ENCODE measurements around the gene STAP2.
"Not testable (repeated sequence)": the region's sequence is repeated elsewhere in the genome, so short reads cannot be mapped to it uniquely, and the experiment has no call there.

The STAP2 gene

GRCh38 chr19:4357095-4357797 is 18.6 kb upstream of the STAP2 start:
- Histone ChIP-seq H3K36me3 (ENCODE audit: insufficient read depth, low read length) (no peaks in the 10 kb centered on the region; the same call in 1 of the 2 replicates), H3K9me3 (ENCODE audit: control insufficient read depth, insufficient read depth, low read length) (no peaks in the 10 kb centered on the region), H3K9ac (ENCODE audit: low read depth, low read length) (no peak overlapping the region), H3K4me1 (ENCODE audit: insufficient read depth, low read length) (no peaks in the 10 kb centered on the region; the same call in 1 of the 2 replicates)

- Histone ChIP-seq H3K36me3 (ENCODE audit: insufficient read depth, low read length) (no peaks in the 10 kb centered on the region; the same call in 1 of the 2 replicates), H3K9me3 (ENCODE audit: control insufficient read depth, insufficient read depth, low read length) (no peaks in the 10 kb centered on the region), H3K4me1 (ENCODE audit: insufficient read depth, low read length) (no peaks in the 10 kb centered on the region), H3K9ac (ENCODE audit: low read depth, low read length) (no peak overlapping the region)
Observed at GRCh38 chr19:4354897-4355296, 16.3 kb upstream of the STAP2 start.

GRCh38 chr19:4354282-4354681 is 15.7 kb upstream of the STAP2 start:
- Histone ChIP-seq H3K36me3 (ENCODE audit: insufficient read depth, low read length) (no peaks in the 10 kb centered on the region; the same call in 1 of the 2 replicates), H3K9me3 (ENCODE audit: control insufficient read depth, insufficient read depth, low read length) (no peaks in the 10 kb centered on the region), H3K9ac (ENCODE audit: low read depth, low read length) (no peak overlapping the region), H3K4me1 (ENCODE audit: insufficient read depth, low read length) (no peaks in the 10 kb centered on the region)

GRCh38 chr19:4352701-4353121 is 14.1 kb upstream of the STAP2 start:
- H3K9me3 ChIP-seq (ENCODE audit: control insufficient read depth, insufficient read depth, low read length), result no peaks in the 10 kb centered on the region
- H3K9ac ChIP-seq (ENCODE audit: low read depth, low read length), result no peak overlapping the region
- H3K4me1 ChIP-seq (ENCODE audit: insufficient read depth, low read length), result no peaks in the 10 kb centered on the region
- no peaks in the 10 kb centered on the region for H3K36me3 ChIP-seq (ENCODE audit: insufficient read depth, low read length)

GRCh38 chr19:4350726-4351125 is 12.1 kb upstream of the STAP2 start:
- H3K9ac ChIP-seq (ENCODE audit: low read depth, low read length), result no peak overlapping the region
- H3K36me3 ChIP-seq (ENCODE audit: insufficient read depth, low read length), result no peaks in the 10 kb centered on the region
- no peaks in the 10 kb centered on the region for H3K9me3 ChIP-seq (ENCODE audit: control insufficient read depth, insufficient read depth, low read length)
- H3K4me1 ChIP-seq (ENCODE audit: insufficient read depth, low read length), result no peaks in the 10 kb centered on the region

- no peaks in the 10 kb centered on the region for H3K36me3 ChIP-seq (ENCODE audit: insufficient read depth, low read length)
- no peaks in the 10 kb centered on the region for H3K4me1 ChIP-seq (ENCODE audit: insufficient read depth, low read length)
- no peak overlapping the region for H3K9ac ChIP-seq (ENCODE audit: low read depth, low read length)
- H3K9me3 ChIP-seq (ENCODE audit: control insufficient read depth, insufficient read depth, low read length), result no peaks in the 10 kb centered on the region
Observed at GRCh38 chr19:4350111-4350510, 11.5 kb upstream of the STAP2 start.

GRCh38 chr19:4349225-4349624 is 10.6 kb upstream of the STAP2 start:
- not testable (repeated sequence) for H3K36me3 ChIP-seq (ENCODE audit: insufficient read depth, low read length); H3K9ac ChIP-seq (ENCODE audit: low read depth, low read length); H3K9me3 ChIP-seq (ENCODE audit: control insufficient read depth, insufficient read depth, low read length); H3K4me1 ChIP-seq (ENCODE audit: insufficient read depth, low read length)

- Histone ChIP-seq H3K9ac (ENCODE audit: low read depth, low read length) (no peak overlapping the region), H3K4me1 (ENCODE audit: insufficient read depth, low read length) (no peaks in the 10 kb centered on the region), H3K36me3 (ENCODE audit: insufficient read depth, low read length) (no peaks in the 10 kb centered on the region), H3K9me3 (ENCODE audit: control insufficient read depth, insufficient read depth, low read length) (no peaks in the 10 kb centered on the region)
Observed at GRCh38 chr19:4347521-4347920, 8.9 kb upstream of the STAP2 start.

- Histone ChIP-seq H3K9me3 (ENCODE audit: control insufficient read depth, insufficient read depth, low read length) (no peaks in the 10 kb centered on the region), H3K9ac (ENCODE audit: low read depth, low read length) (no peak overlapping the region), H3K36me3 (ENCODE audit: insufficient read depth, low read length) (no peaks in the 10 kb centered on the region), H3K4me1 (ENCODE audit: insufficient read depth, low read length) (no peaks in the 10 kb centered on the region)
Observed at GRCh38 chr19:4346020-4346383, 7.4 kb upstream of the STAP2 start.

- Histone ChIP-seq H3K36me3 (ENCODE audit: insufficient read depth, low read length) (no peaks in the 10 kb centered on the region), H3K9ac (ENCODE audit: low read depth, low read length) (no peak overlapping the region), H3K9me3 (ENCODE audit: control insufficient read depth, insufficient read depth, low read length) (no peaks in the 10 kb centered on the region), H3K4me1 (ENCODE audit: insufficient read depth, low read length) (no peaks in the 10 kb centered on the region)
Observed at GRCh38 chr19:4345342-4346019, 6.9 kb upstream of the STAP2 start.

GRCh38 chr19:4343370-4344307 is 5.0 kb upstream of the STAP2 start, which contains the start of gene MPND:
TSS of gene MPND (plus strand) at chr19:4343562. CDS start at chr19:4343594, 32 bp downstream.
- no peaks in the 10 kb centered on the region for H3K4me1 ChIP-seq (ENCODE audit: insufficient read depth, low read length)
- H3K9ac ChIP-seq (ENCODE audit: low read depth, low read length), result peak within 1 kb of the TSS; percentile 90
- no peaks in the 10 kb centered on the region for H3K36me3 ChIP-seq (ENCODE audit: insufficient read depth, low read length)
- H3K9me3 ChIP-seq (ENCODE audit: control insufficient read depth, insufficient read depth, low read length), result no peaks in the 10 kb centered on the region

GRCh38 chr19:4342615-4343369 is 4.2 kb upstream of the STAP2 start:
- H3K4me1 ChIP-seq (ENCODE audit: insufficient read depth, low read length), result no peaks in the 10 kb centered on the region
- H3K9ac ChIP-seq (ENCODE audit: low read depth, low read length), result peak overlapping the region; percentile 90
- no peaks in the 10 kb centered on the region for H3K9me3 ChIP-seq (ENCODE audit: control insufficient read depth, insufficient read depth, low read length)
- no peaks in the 10 kb centered on the region for H3K36me3 ChIP-seq (ENCODE audit: insufficient read depth, low read length)

GRCh38 chr19:4342314-4342614 is 3.6 kb upstream of the STAP2 start:
- H3K9ac ChIP-seq (ENCODE audit: low read depth, low read length), result peak overlapping the region; percentile 90
- no peaks in the 10 kb centered on the region for H3K4me1 ChIP-seq (ENCODE audit: insufficient read depth, low read length)
- H3K9me3 ChIP-seq (ENCODE audit: control insufficient read depth, insufficient read depth, low read length), result no peaks in the 10 kb centered on the region
- no peaks in the 10 kb centered on the region for H3K36me3 ChIP-seq (ENCODE audit: insufficient read depth, low read length)

GRCh38 chr19:4337906-4338440 is 654 bp downstream of the STAP2 start:
- Histone ChIP-seq H3K36me3 (ENCODE audit: insufficient read depth, low read length) (no peaks in the 10 kb centered on the region), H3K4me1 (ENCODE audit: insufficient read depth, low read length) (no peaks in the 10 kb centered on the region), H3K9me3 (ENCODE audit: control insufficient read depth, insufficient read depth, low read length) (no peaks in the 10 kb centered on the region; the same call in 1 of the 2 replicates), H3K9ac (ENCODE audit: low read depth, low read length) (peak overlapping the region; percentile 47; the same call in 1 of the 2 replicates)
